NCI-H82 (cell line): Measurements from ENCODE around the gene CHRND.
"Not testable (repeated sequence)": the region's sequence is repeated elsewhere in the genome, so short reads cannot be mapped to it uniquely, and the experiment has no call there.

Source experiments
- DNase-seq: peaks from one replicate; lab custom pipeline; 2025; lab: John Stamatoyannopoulos, UW

CHRND gene

DNA sequence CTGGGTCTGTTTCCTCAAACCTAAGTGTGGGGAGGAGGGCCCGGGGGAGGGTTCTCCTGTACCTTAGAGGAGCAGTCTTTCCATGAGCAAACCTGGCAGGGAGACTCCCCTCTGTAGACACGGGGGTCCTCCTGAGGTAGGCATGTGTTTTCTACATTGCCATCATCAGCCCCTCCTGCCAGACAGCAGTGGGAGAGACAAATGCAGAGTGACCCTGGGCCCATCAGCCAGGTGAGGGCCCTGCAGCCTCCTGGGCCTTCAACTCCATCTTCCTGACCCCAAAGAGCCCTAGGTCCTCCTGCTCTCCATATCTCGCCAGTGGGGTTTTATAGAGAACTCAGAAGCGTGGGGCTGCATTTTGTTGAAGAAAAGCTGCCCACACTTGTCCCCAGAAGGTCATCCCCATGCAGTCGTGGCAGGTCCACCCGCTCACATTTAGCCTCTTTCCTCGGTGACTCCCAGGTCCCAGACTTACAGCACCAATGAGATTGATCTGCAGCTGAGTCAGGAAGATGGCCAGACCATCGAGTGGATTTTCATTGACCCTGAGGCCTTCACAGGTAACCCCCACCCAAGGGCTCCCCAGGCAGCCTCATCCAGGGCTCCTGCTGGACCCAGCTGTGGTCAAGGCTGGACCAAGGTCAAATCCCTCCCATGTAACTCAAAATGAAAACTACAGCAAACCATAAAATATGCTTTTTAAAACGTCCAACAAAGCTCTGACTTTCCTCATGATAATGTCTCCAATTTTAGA, 16.2 kb downstream of the CHRND start:
- DNase-seq: no peak

DNA sequence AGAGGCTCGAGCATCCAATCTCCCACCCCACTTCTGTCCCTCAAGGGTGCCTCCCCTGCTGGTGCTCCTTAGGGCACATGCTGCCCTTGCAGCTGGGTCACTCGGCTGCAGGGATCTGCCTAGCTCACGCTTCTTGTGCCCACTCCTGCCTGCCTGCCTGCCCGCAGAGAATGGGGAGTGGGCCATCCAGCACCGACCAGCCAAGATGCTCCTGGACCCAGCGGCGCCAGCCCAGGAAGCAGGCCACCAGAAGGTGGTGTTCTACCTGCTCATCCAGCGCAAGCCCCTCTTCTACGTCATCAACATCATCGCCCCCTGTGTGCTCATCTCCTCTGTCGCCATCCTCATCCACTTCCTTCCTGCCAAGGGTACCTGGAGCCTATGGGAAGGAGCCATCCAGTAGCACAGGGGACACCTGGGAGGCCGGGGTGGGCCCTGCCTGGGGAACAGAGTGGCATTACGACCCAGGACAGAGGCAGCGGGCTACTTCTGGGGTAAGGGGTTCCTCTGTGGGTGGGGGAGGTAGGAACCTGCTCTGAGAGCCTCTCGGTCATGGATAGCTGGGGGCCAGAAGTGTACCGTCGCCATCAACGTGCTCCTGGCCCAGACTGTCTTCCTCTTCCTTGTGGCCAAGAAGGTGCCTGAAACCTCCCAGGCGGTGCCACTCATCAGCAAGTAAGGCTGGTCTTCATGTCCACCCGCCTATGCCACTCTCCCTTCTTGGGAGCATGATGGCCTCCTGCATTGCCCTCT, 16.9 kb downstream of the CHRND start:
- DNase-seq: no peak

DNA sequence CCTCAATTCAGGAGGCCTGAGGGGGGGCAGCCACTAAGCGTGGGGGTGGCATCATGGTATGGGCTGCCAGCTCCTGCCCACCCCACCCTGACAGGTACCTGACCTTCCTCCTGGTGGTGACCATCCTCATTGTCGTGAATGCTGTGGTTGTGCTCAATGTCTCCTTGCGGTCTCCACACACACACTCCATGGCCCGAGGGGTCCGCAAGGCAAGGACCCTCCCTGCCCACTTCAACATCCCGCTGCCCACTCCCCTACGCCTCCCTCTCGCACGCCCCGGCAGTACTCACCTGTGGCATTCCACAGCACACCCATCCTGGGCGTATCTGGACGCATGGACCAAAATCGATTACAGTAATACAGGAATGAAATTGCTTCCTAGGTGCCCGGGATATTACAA, 17.5 kb downstream of the CHRND start:
- DNase-seq: no peak

DNA sequence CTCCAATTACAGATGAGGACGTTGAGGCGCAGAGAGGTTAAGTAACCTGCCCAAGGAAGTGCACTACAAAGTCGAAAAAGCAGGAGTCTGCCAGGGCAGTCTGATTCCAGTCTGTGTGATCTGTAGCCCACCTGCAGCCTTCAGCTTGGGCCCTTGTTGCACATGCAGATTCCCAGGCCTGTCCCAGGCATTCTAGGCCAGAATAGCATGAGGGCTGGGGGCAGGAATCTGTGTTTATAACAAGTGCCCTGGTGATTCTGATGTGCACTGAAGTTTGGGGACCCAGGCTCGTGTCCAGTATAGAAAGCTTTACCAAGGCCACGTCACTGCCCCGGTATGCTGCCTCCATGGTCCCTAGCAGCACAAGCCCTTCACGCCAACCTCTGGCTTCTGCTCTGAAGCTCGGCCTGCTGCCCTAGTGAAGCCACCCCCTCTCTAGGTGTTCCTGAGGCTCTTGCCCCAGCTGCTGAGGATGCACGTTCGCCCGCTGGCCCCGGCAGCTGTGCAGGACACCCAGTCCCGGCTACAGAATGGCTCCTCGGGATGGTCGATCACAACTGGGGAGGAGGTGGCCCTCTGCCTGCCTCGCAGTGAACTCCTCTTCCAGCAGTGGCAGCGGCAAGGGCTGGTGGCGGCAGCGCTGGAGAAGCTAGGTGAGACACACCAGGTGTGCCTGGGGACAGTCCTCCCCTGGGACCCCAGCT, 18.1 kb downstream of the CHRND start:
- DNase-seq: no peak

DNA sequence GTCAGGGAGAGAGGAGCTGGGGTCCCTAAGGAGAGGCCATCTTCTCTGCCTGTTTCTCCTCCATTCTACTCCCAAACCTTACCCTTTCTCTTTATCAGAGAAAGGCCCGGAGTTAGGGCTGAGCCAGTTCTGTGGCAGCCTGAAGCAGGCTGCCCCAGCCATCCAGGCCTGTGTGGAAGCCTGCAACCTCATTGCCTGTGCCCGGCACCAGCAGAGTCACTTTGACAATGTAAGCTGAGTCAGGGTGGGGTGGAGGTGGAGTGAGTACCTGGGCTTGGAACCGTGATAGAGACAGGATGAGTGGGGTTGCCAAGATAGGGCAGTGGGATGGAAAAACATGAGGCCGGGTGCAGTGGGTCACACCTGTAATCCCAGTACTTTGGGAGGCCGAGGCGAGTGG, 18.7 kb downstream of the CHRND start:
- no peak for DNase-seq

DNA sequence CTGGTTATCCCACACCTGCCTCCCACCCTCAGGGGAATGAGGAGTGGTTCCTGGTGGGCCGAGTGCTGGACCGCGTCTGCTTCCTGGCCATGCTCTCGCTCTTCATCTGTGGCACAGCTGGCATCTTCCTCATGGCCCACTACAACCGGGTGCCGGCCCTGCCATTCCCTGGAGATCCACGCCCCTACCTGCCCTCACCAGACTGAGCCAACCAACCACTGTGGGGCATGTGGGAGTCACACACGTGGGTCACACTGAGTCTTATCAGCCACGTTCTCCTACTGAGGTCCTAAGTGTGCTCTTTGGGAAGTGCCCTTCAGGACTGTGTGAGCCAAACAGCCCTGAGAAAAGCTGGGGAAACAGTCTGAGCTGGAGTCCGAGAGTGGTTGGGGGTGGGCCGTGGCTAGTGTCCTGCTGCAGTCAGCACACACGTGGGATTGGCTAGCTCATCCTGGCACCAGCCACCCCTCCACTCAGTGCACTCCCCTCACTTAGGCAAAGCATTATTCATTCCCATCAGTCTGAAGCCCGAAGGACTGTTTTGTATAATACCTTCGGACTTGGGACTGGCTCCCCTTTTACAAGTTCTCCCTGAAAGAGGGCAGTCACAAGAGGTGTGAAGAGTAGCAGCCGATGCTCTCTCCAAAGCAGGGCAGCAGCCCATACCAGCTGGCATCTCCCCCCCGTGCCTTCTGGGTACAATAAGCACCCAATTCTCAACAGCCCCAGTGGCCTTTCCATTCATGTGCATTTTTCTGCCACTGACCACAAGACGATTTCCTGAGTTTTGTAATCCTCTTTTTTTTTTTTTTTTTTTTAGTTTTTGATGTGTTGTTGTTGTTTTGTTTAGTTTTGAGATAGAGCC, 19.8 kb downstream of the CHRND start:
- DNase-seq: no peak

DNA sequence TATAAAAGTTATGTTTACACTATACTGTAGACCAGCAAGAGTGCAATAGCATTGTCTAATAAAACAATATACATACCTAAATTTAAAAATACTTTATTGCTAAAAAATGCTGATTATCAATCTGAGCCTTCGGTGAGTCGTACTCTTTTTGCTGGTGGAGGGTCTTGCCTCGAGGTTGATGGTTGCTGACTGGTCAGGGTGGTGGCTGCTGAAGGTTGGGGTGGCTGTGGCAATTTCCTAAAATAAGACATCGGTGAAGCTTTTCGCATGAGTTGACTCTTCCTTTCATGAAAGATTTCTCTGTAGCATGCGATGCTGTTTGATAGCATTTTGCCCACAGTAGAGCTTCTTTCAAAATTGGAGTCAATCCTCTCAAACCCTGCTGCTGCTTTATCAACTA, 22.0 kb downstream of the CHRND start:
- no peak for DNase-seq

DNA sequence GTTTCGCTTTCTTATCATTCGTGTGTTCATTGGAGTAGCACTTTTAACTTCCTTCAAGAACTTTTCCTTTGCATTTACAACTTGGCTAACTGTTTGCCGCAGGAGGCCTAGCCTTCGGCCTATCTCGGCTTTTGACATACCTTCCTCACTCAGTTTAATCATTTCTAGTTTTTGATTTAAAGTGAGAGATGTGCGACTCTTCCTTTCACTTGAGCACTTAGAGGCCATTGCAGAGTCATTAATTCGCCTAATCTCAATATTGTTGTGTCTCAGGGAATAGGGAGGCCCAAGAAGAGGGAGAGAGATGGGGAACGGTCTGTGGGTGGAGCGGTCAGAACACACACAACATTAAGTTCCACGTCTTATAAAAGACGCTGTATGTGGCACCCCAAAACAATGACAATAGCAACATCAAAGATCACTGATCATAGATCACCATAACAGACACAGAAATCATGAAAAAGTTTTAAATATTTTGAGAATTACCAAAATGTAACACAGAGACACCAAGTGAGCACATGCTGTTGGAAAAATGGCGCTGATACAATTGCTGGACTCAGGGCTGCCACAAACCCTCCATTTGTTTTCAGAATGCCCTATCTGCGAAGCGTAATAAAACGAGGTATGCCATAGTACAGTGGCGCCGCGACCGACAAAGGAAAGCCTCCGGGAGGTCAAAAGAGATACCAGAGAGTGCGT, 23.8 kb downstream of the CHRND start:
- no peak for DNase-seq

DNA sequence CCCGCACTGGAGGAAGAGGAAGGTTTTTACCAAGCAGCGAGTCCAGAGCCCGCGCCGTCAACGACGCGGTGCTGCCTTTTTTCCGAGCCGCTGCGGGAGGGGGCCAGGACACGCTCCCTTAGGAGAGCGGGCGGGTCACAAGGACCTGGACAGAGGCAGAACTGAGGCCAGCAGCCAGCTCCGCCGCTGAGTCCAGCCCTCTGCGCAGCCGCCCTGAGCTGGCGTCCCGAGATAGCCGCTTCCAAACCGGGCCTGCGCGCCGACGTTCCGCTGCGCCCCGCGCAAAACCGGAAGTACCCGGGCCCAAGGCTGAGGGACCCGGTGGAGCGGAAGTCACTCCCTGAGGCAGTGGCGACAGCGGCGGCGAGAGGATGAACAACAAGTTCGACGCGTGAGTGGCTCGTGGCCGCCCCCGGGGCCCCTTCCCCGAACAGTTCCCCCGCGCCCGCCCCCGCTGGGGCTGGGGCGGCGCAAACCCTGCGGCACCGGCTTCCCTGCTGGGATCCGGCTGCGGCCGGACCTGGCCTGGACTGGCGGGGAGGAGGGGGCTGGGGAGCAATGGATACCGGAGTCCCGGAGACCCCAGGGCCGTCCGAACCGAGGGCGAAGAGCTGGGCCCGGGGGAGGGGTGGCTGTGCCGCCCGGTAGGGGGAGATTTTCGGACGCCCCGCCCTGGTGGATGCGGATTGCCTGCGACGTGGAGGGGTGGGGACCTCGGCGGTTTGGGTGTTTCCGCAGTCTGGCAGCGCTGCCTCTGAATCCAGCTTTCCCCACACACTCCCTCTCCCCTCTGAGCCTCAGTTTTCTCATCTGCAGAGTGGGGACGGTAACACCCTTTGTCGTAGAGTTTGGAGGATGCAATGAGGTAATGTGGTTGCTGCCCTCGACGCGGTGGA, 24.6 kb downstream of the CHRND start, which contains the start of the genes EIF4E2 and TIGD1:
Gene EIF4E2 (plus strand): TSS at position 336 of the 896 bp plus-strand sequence. CDS start 36 bp downstream, at position 372.
Gene TIGD1 (minus strand): TSS at position 204 of the 896 bp plus-strand sequence. CDS start 675 bp downstream, outside the sequence.
- DNase-seq: peak; percentile 96

DNA sequence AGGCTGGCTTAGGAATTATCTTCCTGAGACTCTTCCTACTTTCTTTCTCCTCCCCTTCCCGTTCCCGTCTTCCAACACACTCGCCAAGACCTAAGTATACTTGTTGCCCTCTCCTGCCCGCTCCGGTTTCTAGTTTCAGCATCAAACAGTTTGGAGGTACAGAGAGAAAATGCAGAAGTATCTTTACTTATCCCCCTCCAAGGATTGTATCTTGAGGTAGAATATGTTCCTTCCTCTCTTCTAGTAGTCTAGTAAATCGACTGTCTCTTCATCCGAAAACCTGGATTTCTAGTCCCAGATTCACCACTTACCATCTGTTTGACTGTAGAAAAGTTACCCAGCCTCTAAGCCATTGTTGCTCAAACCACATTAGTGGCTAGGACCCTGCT, 25.3 kb downstream of the CHRND start:
- DNase-seq: no peak

DNA sequence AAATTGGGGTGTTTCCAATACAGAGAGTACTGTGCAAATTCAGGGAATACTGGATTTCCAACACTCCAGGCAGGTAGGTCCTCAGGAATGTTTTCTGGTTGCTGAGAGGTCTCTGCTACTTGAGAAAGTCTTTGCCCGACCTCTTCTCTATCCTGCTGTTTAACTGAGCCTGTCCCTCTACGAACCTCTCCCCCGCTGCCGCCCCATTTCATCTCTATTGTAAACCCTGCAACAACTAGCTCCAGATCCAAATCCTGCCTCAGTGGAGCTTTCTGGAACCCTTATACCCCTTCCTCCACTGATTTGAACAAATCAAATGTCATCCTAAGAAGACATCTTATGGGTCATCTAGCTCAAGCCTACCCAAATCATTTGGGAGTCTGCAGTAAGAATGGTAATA, 25.8 kb downstream of the CHRND start:
- DNase-seq: no peak

DNA sequence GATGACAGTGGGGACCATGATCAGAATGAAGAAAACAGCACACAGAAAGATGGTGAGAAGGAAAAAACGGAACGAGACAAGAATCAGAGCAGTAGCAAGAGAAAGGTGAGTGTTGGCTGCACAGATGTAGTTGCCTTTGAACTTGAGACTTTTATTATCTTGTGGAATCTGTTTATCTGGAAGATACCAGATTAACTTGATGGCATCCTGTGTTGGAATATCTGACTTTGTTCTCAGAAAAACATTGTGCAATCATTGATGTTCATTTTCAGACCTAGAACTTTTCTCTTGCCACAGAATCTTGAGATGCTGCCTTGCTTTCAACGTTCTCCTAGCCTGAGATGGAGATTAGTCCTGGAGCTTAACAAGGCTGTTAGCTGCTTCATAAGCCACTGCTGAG, 30.5 kb downstream of the CHRND start:
- DNase-seq: no peak

DNA sequence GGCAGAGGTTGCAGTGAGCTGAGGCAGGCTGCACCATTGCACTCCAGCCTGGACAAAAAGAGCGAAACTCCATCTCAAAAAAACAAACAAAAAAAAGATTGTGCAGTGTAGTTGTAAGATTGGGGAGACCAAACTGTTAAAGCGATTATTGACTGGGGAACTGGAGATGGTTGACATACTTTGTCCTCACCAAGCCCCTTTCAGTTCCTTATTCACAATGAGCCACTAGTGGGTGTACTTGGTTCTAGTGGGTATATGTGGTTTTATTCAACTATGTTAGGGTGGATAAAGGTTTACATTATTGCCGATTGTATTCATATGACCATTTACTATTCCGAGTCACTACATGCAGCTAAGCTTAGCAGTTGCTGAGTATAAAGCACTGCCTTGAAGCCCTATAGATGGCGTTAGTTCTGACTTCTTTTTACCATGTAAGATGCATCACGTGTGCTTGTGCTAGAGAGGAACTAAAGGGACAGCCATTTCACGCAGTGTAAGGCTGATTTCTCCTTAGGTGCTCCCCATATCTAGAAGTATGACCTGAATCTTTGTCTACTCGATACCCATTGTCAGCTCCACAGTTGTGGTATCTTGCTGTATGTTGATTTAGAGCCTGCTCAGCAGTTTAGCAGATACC, 36.7 kb downstream of the CHRND start:
- DNase-seq: no peak

DNA sequence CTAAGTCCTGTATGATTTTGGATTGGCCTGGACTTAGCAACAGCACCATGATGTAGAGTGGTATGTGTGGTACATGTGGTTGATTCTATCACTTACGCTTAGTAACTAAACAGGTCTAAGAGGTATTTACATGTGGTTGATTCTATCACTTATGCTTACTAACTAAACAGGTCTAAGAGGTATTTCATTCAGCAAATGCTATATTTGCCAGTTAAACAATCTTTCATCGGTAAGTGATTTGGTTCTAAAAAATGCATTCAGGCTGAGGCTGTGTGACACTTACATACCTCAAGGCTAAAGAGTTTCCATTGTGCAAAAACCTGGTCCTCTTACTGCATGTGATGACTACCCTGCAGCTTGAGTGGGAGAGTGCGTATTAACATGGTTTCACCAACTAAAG, 37.6 kb downstream of the CHRND start:
- DNase-seq: no peak

DNA sequence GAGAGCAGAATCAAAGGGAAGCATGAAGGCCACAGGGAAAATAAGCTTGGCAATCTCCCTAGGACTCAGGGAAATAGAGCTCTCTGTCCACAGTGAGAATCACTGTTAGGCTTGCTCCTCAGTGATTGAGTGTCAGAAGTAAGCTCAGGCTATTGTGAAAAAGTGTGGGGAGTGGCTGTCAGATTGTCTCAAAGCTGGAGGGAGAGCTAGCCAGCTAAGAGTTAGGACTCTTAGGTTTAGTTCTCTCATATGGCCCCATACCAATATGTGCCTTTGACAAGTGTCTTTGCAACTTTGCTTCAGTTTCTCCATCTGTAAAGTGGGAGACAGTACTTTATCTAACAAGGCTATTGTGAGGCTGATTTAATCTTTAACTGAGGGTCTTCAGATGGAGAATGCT, 41.8 kb downstream of the CHRND start:
- no peak for DNase-seq

DNA sequence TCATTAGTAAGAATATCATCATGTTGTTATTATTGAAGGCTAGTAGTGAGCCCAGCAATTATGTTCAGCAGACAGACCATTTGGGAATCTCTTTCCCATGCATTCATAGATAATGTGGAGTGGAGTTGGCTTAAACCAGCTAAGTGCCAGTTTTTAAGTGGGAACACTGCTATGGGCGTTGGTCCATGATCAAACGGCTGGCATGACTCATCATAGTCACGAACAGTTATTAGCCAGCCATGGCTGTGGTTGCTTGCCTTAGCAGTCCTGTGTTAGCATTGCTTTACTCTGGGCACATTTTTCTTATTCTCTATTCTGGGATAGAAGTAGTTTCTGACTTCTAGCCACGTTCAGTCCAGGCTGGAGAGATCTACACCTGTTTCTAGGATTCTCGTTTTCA, 42.2 kb downstream of the CHRND start:
- DNase-seq: no peak

DNA sequence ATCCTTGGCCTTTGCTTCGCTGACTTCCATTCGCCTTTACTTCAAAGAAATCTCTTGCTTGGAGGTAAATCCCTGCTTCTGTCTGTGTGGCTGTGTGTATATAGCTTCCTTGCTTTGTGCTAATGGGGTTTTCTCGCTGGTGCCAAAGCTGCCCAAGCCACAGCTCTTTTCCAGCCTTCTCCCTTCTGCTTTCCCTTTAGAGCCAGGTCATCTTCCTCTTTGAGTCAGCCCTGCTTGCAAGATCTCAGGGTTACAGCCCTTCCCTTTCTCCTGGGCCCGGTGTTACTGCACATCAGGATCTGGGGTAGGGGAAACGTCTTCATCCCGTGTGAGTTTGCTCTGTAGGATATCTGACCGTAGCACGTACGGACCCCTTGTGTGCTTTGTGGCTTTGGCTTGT, 43.6 kb downstream of the CHRND start:
- no peak for DNase-seq

DNA sequence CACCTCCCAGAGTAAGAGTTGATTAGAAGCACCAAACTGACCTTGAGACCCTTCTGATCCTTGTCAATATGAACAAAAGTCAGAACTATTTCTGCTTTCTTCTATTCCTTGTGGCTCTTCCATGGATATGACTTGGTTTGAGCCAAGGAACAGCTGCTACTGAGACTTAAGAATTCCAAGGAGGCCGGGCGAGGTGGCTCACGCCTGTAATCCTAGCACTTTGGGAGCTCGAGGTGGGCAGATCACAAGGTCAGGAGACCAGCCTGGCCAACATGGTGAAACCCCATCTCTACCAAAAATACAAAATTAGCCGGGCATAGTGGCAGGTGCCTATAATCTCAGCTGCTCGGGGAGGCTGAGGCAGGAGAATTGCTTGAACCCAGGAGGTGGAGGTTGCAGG, 44.5 kb downstream of the CHRND start:
- DNase-seq: not testable (repeated sequence)

DNA sequence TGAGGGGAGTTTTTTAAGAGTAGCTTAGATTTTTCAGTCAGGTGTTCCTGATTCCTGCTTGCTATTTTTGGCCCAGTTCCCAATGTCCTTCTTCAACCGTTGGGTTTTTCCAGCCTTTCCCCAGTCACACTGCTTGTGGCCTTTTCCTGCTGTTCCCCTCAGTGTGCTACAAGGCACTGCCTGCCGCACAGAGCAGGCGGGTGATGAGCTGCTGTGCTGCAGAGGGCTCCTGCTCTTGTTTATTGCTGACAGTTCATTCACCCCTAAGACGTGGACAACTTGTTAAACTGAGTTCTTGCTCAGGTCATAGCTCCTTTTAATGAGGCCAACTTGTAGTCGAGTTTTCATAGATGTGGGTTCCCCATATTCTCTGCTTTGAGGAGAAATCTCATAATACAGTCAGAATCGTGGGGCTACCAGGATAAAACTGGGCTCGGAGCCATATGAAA, 45.1 kb downstream of the CHRND start:
- DNase-seq: no peak

DNA sequence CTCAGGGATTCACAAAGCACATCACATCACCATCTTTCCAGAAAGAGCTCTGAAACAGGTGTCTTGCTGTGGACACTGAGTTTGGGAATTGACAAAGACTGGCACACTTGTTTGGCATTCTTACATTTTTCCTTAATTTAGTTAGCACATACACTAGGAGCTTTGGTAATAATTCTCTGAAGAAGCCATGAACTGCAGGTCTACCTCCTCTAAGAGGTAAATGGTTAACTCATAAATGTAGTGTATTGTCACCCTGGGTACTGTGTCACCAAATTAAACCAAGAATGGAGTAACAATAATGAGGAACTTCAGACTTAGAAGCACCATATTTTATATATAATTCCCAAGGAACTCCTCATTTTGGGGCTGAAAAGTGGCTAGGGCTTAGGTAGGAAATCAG, 47.1 kb downstream of the CHRND start:
- DNase-seq: no peak
